Osteoblast (primary cell): ENCODE results near the gene CELF4. TPM values are rescaled to one million over a fixed set of nuclear protein-coding genes. Genes with fewer than 3 reads are reported as not detected.

Source experiments
- DNase-seq: peaks from one replicate; pipeline ENCODE4 v3.0.0; 2011; ENCODE audit warnings: low spot score, mixed read lengths; ENCODE audit not compliant: insufficient read length; ENCODE audit errors: missing footprints
- H2AFZ ChIP-seq: 2 replicates; pipeline ENCODE4 v1.6.0; 2011; ENCODE audit warnings: mild to moderate bottlenecking, low read length
- H3K27ac ChIP-seq: 2 replicates; pipeline ENCODE4 v1.5.1; 2011; ENCODE audit warnings: mild to moderate bottlenecking, low read depth, low read length, moderate library complexity
- H3K27me3 ChIP-seq: 2 replicates; pipeline ENCODE4 v1.6.0; 2012; ENCODE audit warnings: mild to moderate bottlenecking, control low read depth, inconsistent platforms, low read length, moderate library complexity; ENCODE audit not compliant: insufficient read depth
- H3K36me3 ChIP-seq: 2 replicates; pipeline ENCODE4 v1.5.1; 2011; ENCODE audit warnings: mild to moderate bottlenecking, low read length, control low read depth, moderate library complexity; ENCODE audit not compliant: insufficient read depth
- H3K4me1 ChIP-seq: 2 replicates; pipeline ENCODE4 v1.5.1; 2011; ENCODE audit warnings: mild to moderate bottlenecking, low read length, control low read depth, moderate library complexity; ENCODE audit not compliant: insufficient read depth
- H3K4me2 ChIP-seq: 2 replicates; pipeline ENCODE4 v1.6.0; 2011; ENCODE audit warnings: mild to moderate bottlenecking, low read length; ENCODE audit not compliant: insufficient read depth
- H3K4me3 ChIP-seq: fragments of 200-600 bp; sonication (generic); 3 replicates; pipeline ENCODE4 v1.5.1; 2012; ENCODE audit warnings: mild to moderate bottlenecking, low read length, inconsistent platforms; ENCODE audit not compliant: insufficient read depth
- H3K79me2 ChIP-seq: 2 replicates; pipeline ENCODE4 v1.6.0; 2012; ENCODE audit warnings: mild to moderate bottlenecking, low read length, control low read depth, inconsistent platforms; ENCODE audit not compliant: insufficient read depth
- H3K9me3 ChIP-seq: 2 replicates; pipeline ENCODE4 v1.5.1; 2011; ENCODE audit warnings: low read depth, low read length, control low read depth
- H4K20me1 ChIP-seq: 2 replicates; pipeline ENCODE4 v1.6.0; 2012; ENCODE audit warnings: mild to moderate bottlenecking, low read length, control low read depth; ENCODE audit not compliant: insufficient read depth
- total RNA-seq: library from RNA; depleted of rRNA; stranded (reverse); fragments of >200 nt; gene quantifications from 2 replicates; pipeline ENCODE4 v1.2.3, GENCODE V29; 2012
- TF ChIP-seq, protein P1 (sequence below): IDR thresholded peaks from 2 replicates; pipeline ENCODE4 v1.5.1; 2011; ENCODE audit warnings: mild to moderate bottlenecking, low read depth, low read length, moderate library complexity; ENCODE audit errors: extremely low read depth

Gene CELF4
- total RNA-seq, 1 donor: not detected

DNA sequence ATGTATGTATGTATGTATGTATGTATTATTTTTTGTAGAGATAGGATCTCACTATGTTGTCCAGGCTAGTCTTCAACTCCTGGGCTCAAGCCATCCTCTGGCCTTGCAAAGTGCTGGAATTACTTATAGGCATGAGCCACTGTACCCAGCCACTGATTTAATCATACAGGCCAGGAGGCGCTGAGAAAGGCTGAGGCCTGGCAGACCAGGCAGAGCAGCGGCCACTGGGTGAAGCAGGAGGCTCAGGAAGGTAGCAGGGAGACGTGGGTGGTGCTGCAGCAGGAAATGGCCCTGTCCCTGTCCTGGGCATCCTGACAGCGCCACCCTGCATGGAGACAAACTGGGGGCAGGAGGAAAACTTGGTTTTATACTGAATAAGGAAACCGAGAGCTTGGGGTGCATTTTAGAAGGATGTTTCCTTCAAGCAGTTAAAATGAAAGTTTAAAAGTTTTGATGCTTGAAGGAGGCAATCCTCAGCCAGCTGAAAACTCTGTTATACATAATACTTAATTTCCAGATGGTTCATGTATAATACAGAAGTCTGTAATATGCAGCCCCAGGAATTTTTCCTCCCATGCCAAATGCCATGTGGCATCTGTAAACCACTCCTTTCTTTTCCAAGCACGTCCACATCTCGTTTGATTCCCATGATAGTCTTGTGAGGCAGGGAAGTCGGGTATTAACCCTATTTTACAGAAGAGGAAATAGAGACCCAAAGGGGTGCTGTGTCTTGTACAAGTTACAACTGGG is 182.4 kb downstream of the CELF4 start:
- Histone ChIP-seq H3K27ac (no peak overlapping the region), H3K4me2 (no peak overlapping the region)
- peak; percentile 73 for DNase-seq

DNA sequence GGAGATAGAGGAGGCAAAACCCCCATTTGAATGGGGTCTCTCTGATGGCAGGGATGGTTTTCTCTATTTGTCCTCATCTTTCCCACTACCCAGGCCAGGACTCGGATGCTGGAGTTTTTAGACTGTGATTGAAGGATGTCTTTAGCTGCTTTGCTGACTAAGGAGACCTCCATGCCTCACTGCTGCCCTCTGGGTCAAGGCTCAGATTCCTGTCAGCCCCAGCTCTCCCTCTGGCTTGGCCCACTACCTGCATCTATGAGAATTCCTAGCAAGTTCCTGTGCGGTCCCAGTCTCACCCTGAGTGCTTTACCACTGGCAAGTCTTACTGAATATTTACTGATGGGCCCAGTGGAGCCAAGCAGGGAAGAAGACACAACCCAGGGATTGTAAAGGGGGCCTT is 184.0 kb downstream of the CELF4 start:
- Histone ChIP-seq H3K4me3 (no peak overlapping the region), H3K9me3 (no peaks in the 10 kb centered on the region), H2AFZ (no peak overlapping the region), H3K4me2 (no peak overlapping the region), H3K27me3 (peaks cover 10% of the 10 kb centered on the region), H3K4me1 (no peaks in the 10 kb centered on the region), H3K36me3 (no peaks in the 10 kb centered on the region), H3K79me2 (no peaks in the 10 kb centered on the region), H3K27ac (no peak overlapping the region), H4K20me1 (no peaks in the 10 kb centered on the region)
- TF ChIP-seq, protein P1, sequence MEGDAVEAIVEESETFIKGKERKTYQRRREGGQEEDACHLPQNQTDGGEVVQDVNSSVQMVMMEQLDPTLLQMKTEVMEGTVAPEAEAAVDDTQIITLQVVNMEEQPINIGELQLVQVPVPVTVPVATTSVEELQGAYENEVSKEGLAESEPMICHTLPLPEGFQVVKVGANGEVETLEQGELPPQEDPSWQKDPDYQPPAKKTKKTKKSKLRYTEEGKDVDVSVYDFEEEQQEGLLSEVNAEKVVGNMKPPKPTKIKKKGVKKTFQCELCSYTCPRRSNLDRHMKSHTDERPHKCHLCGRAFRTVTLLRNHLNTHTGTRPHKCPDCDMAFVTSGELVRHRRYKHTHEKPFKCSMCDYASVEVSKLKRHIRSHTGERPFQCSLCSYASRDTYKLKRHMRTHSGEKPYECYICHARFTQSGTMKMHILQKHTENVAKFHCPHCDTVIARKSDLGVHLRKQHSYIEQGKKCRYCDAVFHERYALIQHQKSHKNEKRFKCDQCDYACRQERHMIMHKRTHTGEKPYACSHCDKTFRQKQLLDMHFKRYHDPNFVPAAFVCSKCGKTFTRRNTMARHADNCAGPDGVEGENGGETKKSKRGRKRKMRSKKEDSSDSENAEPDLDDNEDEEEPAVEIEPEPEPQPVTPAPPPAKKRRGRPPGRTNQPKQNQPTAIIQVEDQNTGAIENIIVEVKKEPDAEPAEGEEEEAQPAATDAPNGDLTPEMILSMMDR: no peak
- peak; percentile 19 for DNase-seq

More for the DNA sequence above, 182.4 kb downstream of the CELF4 start:
- Histone ChIP-seq H2AFZ (no peak overlapping the region), H4K20me1 (no peaks in the 10 kb centered on the region), H3K36me3 (no peaks in the 10 kb centered on the region), H3K9me3 (no peaks in the 10 kb centered on the region), H3K4me3 (no peak overlapping the region), H3K79me2 (no peaks in the 10 kb centered on the region), H3K4me1 (no peaks in the 10 kb centered on the region), H3K27me3 (peaks cover 5% of the 10 kb centered on the region)
- TF ChIP-seq, protein P1: no peak

DNA sequence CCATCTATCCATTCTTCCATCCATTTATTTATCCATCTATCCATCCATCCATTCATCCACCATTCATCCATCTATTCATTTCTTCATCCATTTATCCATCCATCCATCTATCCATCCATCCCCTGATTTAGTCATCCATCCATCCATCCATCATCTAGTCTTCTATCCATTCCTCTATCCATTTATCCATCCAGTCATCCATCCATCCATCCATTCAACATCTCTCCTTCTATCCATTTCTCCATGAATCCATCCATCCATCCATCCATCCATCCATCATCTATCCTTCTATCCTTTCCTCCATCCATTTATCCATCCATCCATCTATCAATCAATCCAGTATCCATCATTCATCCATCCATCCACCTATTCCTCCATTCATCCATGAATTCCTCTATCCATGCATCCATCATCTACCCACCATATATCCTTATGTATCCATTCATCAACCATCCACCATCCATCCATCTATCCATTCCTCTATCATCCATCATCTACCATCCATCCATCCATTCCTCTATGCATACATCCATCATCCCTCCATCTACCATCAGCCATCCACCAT is 185.0 kb downstream of the CELF4 start:
- H3K4me3 ChIP-seq: no peak overlapping the region
- H2AFZ ChIP-seq: no peak overlapping the region
- H3K4me2 ChIP-seq: no peak overlapping the region
- H3K36me3 ChIP-seq: no peaks in the 10 kb centered on the region
- no peaks in the 10 kb centered on the region for H3K4me1 ChIP-seq
- TF ChIP-seq, protein P1: no peak
- no peaks in the 10 kb centered on the region for H4K20me1 ChIP-seq
- H3K79me2 ChIP-seq: no peaks in the 10 kb centered on the region
- H3K27me3 ChIP-seq: peaks cover 14% of the 10 kb centered on the region
- no peaks in the 10 kb centered on the region for H3K9me3 ChIP-seq
- no peak overlapping the region for H3K27ac ChIP-seq
- no peak for DNase-seq

DNA sequence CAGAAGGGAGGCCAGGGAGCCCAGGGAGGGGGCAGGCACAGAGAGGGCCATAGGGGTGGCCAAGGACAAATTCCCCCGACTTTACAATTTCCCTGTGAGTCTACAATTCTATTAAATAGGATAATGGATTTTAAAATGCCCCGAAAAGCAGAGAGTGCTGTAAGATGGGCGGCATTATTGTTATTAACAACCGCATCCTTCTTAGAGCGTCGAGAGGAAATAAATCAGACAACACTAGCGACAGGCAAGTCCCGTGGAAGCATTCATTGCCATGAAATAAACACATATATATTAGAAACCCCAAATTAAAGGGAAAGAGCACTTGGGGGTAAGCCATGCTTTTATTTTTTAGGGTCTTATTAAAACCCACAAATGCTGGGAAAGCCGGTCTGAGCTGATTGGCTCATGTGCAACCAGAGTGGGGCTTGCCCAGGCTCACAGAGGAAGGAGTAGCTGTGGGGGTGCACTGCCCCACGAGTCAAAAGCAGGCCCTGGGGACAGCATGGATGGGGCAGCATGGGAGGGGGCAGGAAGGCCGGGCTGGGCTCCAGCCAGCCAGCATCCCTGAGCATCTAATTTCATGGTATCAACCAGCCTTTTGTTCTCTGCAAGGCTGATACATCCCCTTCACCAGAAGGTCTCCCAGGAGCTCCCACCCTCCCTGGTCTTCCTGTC is 187.1 kb downstream of the CELF4 start:
- Histone ChIP-seq H3K27ac (no peak overlapping the region), H3K4me1 (no peaks in the 10 kb centered on the region), H3K36me3 (no peaks in the 10 kb centered on the region), H3K79me2 (no peaks in the 10 kb centered on the region), H3K27me3 (peaks cover 14% of the 10 kb centered on the region), H3K4me2 (no peak overlapping the region), H3K9me3 (no peaks in the 10 kb centered on the region), H2AFZ (no peak overlapping the region), H4K20me1 (no peaks in the 10 kb centered on the region), H3K4me3 (no peak overlapping the region)
- peak; percentile 56 for DNase-seq
- TF ChIP-seq, protein P1: no peak
